Measurements from ENCODE around the gene PCDHGB4. TPM values are rescaled to one million over a fixed set of nuclear protein-coding genes. Genes with fewer than 3 reads are reported as not detected.
A peak's percentile ranks its signal among the peaks of the same experiment; 100 is the strongest.
"Not testable (repeated sequence)": the region's sequence is repeated elsewhere in the genome, so short reads cannot be mapped to it uniquely, and the experiment has no call there.

Gene PCDHGB4
- total RNA-seq, 2 donors from 2014 or later, result 0.06 to 0.08 TPM

- Mint-ChIP-seq H3K27ac (no peak within 1 kb of the TSS), H3K9me3 (no peaks in the 10 kb centered on the region), H3K4me3 (peak within 1 kb of the TSS; percentile 55), H3K36me3 (ENCODE audit: low read depth) (peaks cover 26% of the 10 kb centered on the region), H3K4me1 (no peaks in the 10 kb centered on the region), H3K27me3 (peaks cover 62% of the 10 kb centered on the region)
- ATAC-seq (replicated peaks), result peak; percentile 50
Observed at GRCh38 chr5:141420855-141421488, 33.5 kb downstream of the PCDHGB4 start, which contains the start of gene PCDHGA11. PCDHGA11 (plus strand) TSS chr5:141421051; CDS start chr5:141421228, 177 bp downstream.

GRCh38 chr5:141421489-141421855 is 34.0 kb downstream of the PCDHGB4 start:
- H3K36me3 Mint-ChIP-seq (ENCODE audit: low read depth), result peaks cover 26% of the 10 kb centered on the region
- peaks cover 63% of the 10 kb centered on the region for H3K27me3 Mint-ChIP-seq
- no peak for ATAC-seq (replicated peaks)
- peak overlapping the region; percentile 55 for H3K4me3 Mint-ChIP-seq
- no peak overlapping the region for H3K27ac Mint-ChIP-seq
- no peaks in the 10 kb centered on the region for H3K9me3 Mint-ChIP-seq
- H3K4me1 Mint-ChIP-seq, result no peaks in the 10 kb centered on the region

GRCh38 chr5:141422742-141423291 is 35.3 kb downstream of the PCDHGB4 start:
- no peak overlapping the region for H3K4me3 Mint-ChIP-seq
- no peak for ATAC-seq (replicated peaks)
- no peaks in the 10 kb centered on the region for H3K9me3 Mint-ChIP-seq
- no peaks in the 10 kb centered on the region for H3K4me1 Mint-ChIP-seq
- no peak overlapping the region for H3K27ac Mint-ChIP-seq
- peaks cover 68% of the 10 kb centered on the region for H3K27me3 Mint-ChIP-seq
- peaks cover 24% of the 10 kb centered on the region for H3K36me3 Mint-ChIP-seq (ENCODE audit: low read depth)

GRCh38 chr5:141427783-141428426 is 40.4 kb downstream of the PCDHGB4 start:
- Mint-ChIP-seq H3K4me3 (no peak overlapping the region), H3K36me3 (ENCODE audit: low read depth) (peaks cover 20% of the 10 kb centered on the region), H3K27ac (no peak overlapping the region), H3K4me1 (peaks cover 7% of the 10 kb centered on the region), H3K27me3 (peaks cover 58% of the 10 kb centered on the region), H3K9me3 (peaks cover 18% of the 10 kb centered on the region)
- no peak for ATAC-seq (replicated peaks)

GRCh38 chr5:141430332-141431113 is 43.0 kb downstream of the PCDHGB4 start, which contains the start of gene PCDHGA12:
PCDHGA12 (plus strand) TSS chr5:141430507; CDS start chr5:141430760, 253 bp downstream.
- H3K27ac Mint-ChIP-seq, result peak within 1 kb of the TSS; percentile 30
- H3K36me3 Mint-ChIP-seq (ENCODE audit: low read depth), result peaks cover 24% of the 10 kb centered on the region
- no peak for ATAC-seq (replicated peaks)
- peak within 1 kb of the TSS; percentile 67 for H3K4me3 Mint-ChIP-seq
- peaks cover 7% of the 10 kb centered on the region for H3K4me1 Mint-ChIP-seq
- peaks cover 22% of the 10 kb centered on the region for H3K9me3 Mint-ChIP-seq
- peaks cover 58% of the 10 kb centered on the region for H3K27me3 Mint-ChIP-seq

- H3K27me3 Mint-ChIP-seq, result peaks cover 57% of the 10 kb centered on the region
- H3K4me1 Mint-ChIP-seq, result peaks cover 7% of the 10 kb centered on the region
- peaks cover 24% of the 10 kb centered on the region for H3K36me3 Mint-ChIP-seq (ENCODE audit: low read depth)
- no peak for ATAC-seq (replicated peaks)
- H3K27ac Mint-ChIP-seq, result no peak overlapping the region
- peak overlapping the region; percentile 67 for H3K4me3 Mint-ChIP-seq
- peaks cover 22% of the 10 kb centered on the region for H3K9me3 Mint-ChIP-seq
Observed at GRCh38 chr5:141431286-141431685, 43.8 kb downstream of the PCDHGB4 start.

GRCh38 chr5:141432308-141432707 is 44.8 kb downstream of the PCDHGB4 start:
- H3K4me1 Mint-ChIP-seq; H3K27ac Mint-ChIP-seq; H3K4me3 Mint-ChIP-seq; ATAC-seq (replicated peaks): not testable (repeated sequence)
- Mint-ChIP-seq H3K36me3 (ENCODE audit: low read depth) (peaks cover 24% of the 10 kb centered on the region), H3K27me3 (peaks cover 53% of the 10 kb centered on the region), H3K9me3 (peaks cover 22% of the 10 kb centered on the region)

GRCh38 chr5:141432726-141433125 is 45.2 kb downstream of the PCDHGB4 start:
- not testable (repeated sequence) for ATAC-seq (replicated peaks); H3K27ac Mint-ChIP-seq; H3K4me3 Mint-ChIP-seq; H3K4me1 Mint-ChIP-seq
- Mint-ChIP-seq H3K27me3 (peaks cover 53% of the 10 kb centered on the region), H3K36me3 (ENCODE audit: low read depth) (peaks cover 24% of the 10 kb centered on the region), H3K9me3 (peaks cover 22% of the 10 kb centered on the region)

- Mint-ChIP-seq H3K4me3 (no peak overlapping the region), H3K27me3 (peaks cover 49% of the 10 kb centered on the region), H3K4me1 (peaks cover 7% of the 10 kb centered on the region), H3K36me3 (ENCODE audit: low read depth) (peaks cover 24% of the 10 kb centered on the region), H3K9me3 (peaks cover 18% of the 10 kb centered on the region), H3K27ac (no peak overlapping the region)
- no peak for ATAC-seq (replicated peaks)
Observed at GRCh38 chr5:141434006-141434405, 46.5 kb downstream of the PCDHGB4 start.

GRCh38 chr5:141437221-141437620 is 49.7 kb downstream of the PCDHGB4 start:
- Mint-ChIP-seq H3K36me3 (ENCODE audit: low read depth) (peaks cover 7% of the 10 kb centered on the region), H3K4me3 (no peak overlapping the region), H3K9me3 (peaks cover 9% of the 10 kb centered on the region), H3K27me3 (peaks cover 35% of the 10 kb centered on the region), H3K27ac (no peak overlapping the region), H3K4me1 (no peaks in the 10 kb centered on the region)
- ATAC-seq (replicated peaks), result no peak

GRCh38 chr5:141439411-141440141 is 52.1 kb downstream of the PCDHGB4 start:
- Mint-ChIP-seq H3K36me3 (ENCODE audit: low read depth) (no peaks in the 10 kb centered on the region), H3K4me1 (no peaks in the 10 kb centered on the region), H3K27me3 (peaks cover 26% of the 10 kb centered on the region), H3K4me3 (no peak overlapping the region), H3K27ac (no peak overlapping the region), H3K9me3 (peaks cover 3% of the 10 kb centered on the region)
- ATAC-seq (replicated peaks), result no peak
